ENCODE measurements around the gene PXMP4.

PXMP4 gene

GRCh38 chr20:33681288-33681687 lies 38.8 kb downstream of the PXMP4 start:
- DNase-seq = no peak

- no peak for DNase-seq
Measured at GRCh38 chr20:33680686-33681085, 39.4 kb downstream of the PXMP4 start.

GRCh38 chr20:33679758-33680485 lies 40.2 kb downstream of the PXMP4 start:
- no peak for DNase-seq

- DNase-seq = no peak
Measured at GRCh38 chr20:33677991-33678702, 42.0 kb downstream of the PXMP4 start.

GRCh38 chr20:33676652-33677645 lies 43.2 kb downstream of the PXMP4 start:
- DNase-seq = no peak

GRCh38 chr20:33676121-33676520 lies 44.0 kb downstream of the PXMP4 start:
- DNase-seq = no peak

- no peak for DNase-seq
Measured at GRCh38 chr20:33675136-33675959, 44.8 kb downstream of the PXMP4 start.

GRCh38 chr20:33674294-33675135 lies 45.6 kb downstream of the PXMP4 start, which contains the start of gene NECAB3:
NECAB3 (minus strand) TSS chr20:33674428; CDS start chr20:33674352, 76 bp downstream.
- peak; percentile 82 for DNase-seq

- DNase-seq = no peak
Measured at GRCh38 chr20:33673410-33674293, 46.5 kb downstream of the PXMP4 start.

- no peak for DNase-seq
Measured at GRCh38 chr20:33673114-33673409, 47.0 kb downstream of the PXMP4 start.

GRCh38 chr20:33672426-33673113 lies 47.5 kb downstream of the PXMP4 start:
- no peak for DNase-seq

- DNase-seq = no peak
Measured at GRCh38 chr20:33671573-33672288, 48.4 kb downstream of the PXMP4 start.

- no peak for DNase-seq
Measured at GRCh38 chr20:33670715-33671499, 49.2 kb downstream of the PXMP4 start.

- DNase-seq = no peak
Measured at GRCh38 chr20:33669873-33670640, 50.1 kb downstream of the PXMP4 start.

- DNase-seq = no peak
Measured at GRCh38 chr20:33669224-33669623, 50.9 kb downstream of the PXMP4 start.

GRCh38 chr20:33668466-33669155 lies 51.5 kb downstream of the PXMP4 start:
- no peak for DNase-seq

Data from NCI-H1105 (cell line).